Upper lobe of left lung (tissue), 4 donors: ENCODE measurements around the gene CHRDL2.

Source experiments
- POLR2AphosphoS5 ChIP-seq, 2 donors: sonication (generic); formaldehyde crosslinking; IDR thresholded peaks; one replicate each; pipeline ENCODE4 v1.5.1; 2017; ENCODE audit warnings: antibody characterized with exemption in 2 of 2
- TF ChIP-seq, protein P1 (sequence below), 6 experiments: fragments of 450-650 bp in 4 of 6; fragments of 200-600 bp in 2 of 6; sonication (generic) in 2 of 6; IDR thresholded peaks; one replicate each; pipeline ENCODE4 v1.5.1; 2016 to 2019; ENCODE audit warnings: antibody characterized with exemption in 6 of 6

DNA sequence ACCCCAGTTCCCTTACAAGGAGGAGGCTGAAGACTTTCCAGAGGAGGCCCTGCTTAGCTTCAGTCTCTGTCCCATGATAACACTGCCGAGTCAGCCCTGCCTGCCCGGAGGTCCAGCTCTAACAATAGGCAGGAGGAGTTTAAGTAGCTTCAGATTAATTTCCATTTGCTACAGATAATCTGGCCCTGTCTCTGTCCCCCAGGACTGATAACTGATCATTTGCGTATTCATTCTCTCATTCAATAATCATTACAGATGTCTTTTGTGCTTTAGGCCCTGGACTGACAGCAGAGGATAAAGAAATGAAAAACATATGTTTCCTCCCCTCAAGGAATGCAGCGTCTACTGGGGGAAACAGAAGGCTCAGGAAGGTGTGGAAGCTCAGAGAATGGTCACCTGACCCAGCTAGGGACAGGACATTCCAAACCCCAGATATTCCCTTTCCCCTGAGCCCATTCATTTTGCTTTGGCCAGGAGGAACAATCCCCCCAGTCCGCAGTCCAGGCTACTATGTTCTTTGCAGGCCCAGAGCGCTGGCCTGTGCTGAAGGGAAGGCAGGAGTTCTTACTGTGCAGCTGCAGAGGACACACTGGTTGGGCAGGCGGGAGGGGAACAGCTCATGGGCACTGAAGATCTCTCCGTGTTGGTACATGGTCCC is 20.8 kb downstream of the CHRDL2 start:
- no peak for TF ChIP-seq POLR2AphosphoS5 (IDR thresholded peaks at IDR 0.05)
- TF ChIP-seq, protein P1, sequence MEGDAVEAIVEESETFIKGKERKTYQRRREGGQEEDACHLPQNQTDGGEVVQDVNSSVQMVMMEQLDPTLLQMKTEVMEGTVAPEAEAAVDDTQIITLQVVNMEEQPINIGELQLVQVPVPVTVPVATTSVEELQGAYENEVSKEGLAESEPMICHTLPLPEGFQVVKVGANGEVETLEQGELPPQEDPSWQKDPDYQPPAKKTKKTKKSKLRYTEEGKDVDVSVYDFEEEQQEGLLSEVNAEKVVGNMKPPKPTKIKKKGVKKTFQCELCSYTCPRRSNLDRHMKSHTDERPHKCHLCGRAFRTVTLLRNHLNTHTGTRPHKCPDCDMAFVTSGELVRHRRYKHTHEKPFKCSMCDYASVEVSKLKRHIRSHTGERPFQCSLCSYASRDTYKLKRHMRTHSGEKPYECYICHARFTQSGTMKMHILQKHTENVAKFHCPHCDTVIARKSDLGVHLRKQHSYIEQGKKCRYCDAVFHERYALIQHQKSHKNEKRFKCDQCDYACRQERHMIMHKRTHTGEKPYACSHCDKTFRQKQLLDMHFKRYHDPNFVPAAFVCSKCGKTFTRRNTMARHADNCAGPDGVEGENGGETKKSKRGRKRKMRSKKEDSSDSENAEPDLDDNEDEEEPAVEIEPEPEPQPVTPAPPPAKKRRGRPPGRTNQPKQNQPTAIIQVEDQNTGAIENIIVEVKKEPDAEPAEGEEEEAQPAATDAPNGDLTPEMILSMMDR (IDR thresholded peaks at IDR 0.05) = no peak
